Heart left ventricle (tissue), 16 donors: Measurements from ENCODE around the gene GOLGA8O. TPM values are rescaled to one million over a fixed set of nuclear protein-coding genes. Genes with fewer than 3 reads are reported as not detected.
"Not testable (repeated sequence)": the region's sequence is repeated elsewhere in the genome, so short reads cannot be mapped to it uniquely, and the experiment has no call there.

Experiments
- ATAC-seq, 4 donors: fragments of 200-7000 bp; cut with Tn5 transposase; one replicate each; pipeline ENCODE4 v1.9.1; 2020 to 2022; ENCODE audit warnings: moderate library complexity in 4 of 4, mild to moderate bottlenecking in 3 of 4, moderate number of reproducible peaks in 1 of 4
- DNase-seq, 5 donors: peaks; one replicate each; pipeline ENCODE4 v3.0.0-alpha.2; 2020
- H3K27ac ChIP-seq, 12 donors: fragments of 200-600 bp; sonication (generic) in 4 of 12; one replicate each; pipeline versions ENCODE4 v1.5.0 to v1.8.0; 2016 to 2022; ENCODE audit warnings: mild to moderate bottlenecking in 2 of 12
- H3K27me3 ChIP-seq, 9 donors: fragments of 200-600 bp; sonication (generic) in 2 of 9; one replicate each; pipeline versions ENCODE4 v1.5.1 to v1.8.0; 2016 to 2022; ENCODE audit warnings: mild to moderate bottlenecking in 3 of 9
- H3K36me3 ChIP-seq, 9 donors: fragments of 200-600 bp; sonication (generic) in 2 of 9; one replicate each; pipeline versions ENCODE4 v1.5.0 to v1.8.0; 2018 to 2022; ENCODE audit warnings: mild to moderate bottlenecking in 2 of 9
- H3K4me1 ChIP-seq, 12 donors: fragments of 200-600 bp; sonication (generic) in 4 of 12; one replicate each; pipeline versions ENCODE4 v1.5.0 to v1.8.0; 2016 to 2022; ENCODE audit warnings: mild to moderate bottlenecking in 3 of 12
- H3K4me3 ChIP-seq, 12 donors: fragments of 200-600 bp; sonication (generic) in 4 of 12; one replicate each; pipeline versions ENCODE4 v1.5.0 to v1.8.0; 2017 to 2022; ENCODE audit warnings: mild to moderate bottlenecking in 9 of 12, moderate library complexity in 4 of 12
- H3K9me3 ChIP-seq, 12 donors: fragments of 200-600 bp; sonication (generic) in 4 of 12; one replicate each; pipeline versions ENCODE4 v1.5.0 to v1.8.0; 2016 to 2022; ENCODE audit warnings: mild to moderate bottlenecking in 1 of 12
- WGBS, 4 donors: extraction: QIAGEN DNeasy Blood & Tissue Kit in 2 of 4; methylation state at CpG; one replicate each; pipeline versions ENCODE4 v1.1.5 to v1.1.7; 2013 to 2018; 5-methylcytosine and 5-hydroxymethylcytosine counted together
- intact Hi-C, 10 donors: fragments of 100-400 bp; cut with DNase I; formaldehyde crosslinking; loops; one replicate each; pipeline versions ENCODE4 v1.11.1 to v1.14.2; 2022
- polyA plus RNA-seq, 2 donors: library from polyadenylated mRNA; stranded (reverse); fragments of 200-250 nt; gene quantifications; one replicate each; pipeline ENCODE4 v1.2.3, GENCODE V29; 2013
- total RNA-seq, 9 donors: library from RNA; depleted of rRNA in 2 of 9; stranded (reverse); fragments of >200 nt in 2 of 9; fragmentation: NEBNext Ultra II Directional in 3 of 9; extraction: Animal tissue kit (Norgen Biotek cat#: 25700) in 3 of 9; gene quantifications; one replicate each; pipeline versions ENCODE4 v1.1.0 to v1.2.4, GENCODE V29; 2016 to 2023
- TF ChIP-seq, protein P1 (sequence below), 12 donors: fragments of 200-600 bp; sonication (generic) in 4 of 12; IDR thresholded peaks; one replicate each; pipeline versions ENCODE4 v1.5.0 to v1.8.0; 2018 to 2022; ENCODE audit warnings: antibody characterized with exemption in 12 of 12, mild to moderate bottlenecking in 5 of 12
- donor health status: ischemic (EF 13 %, LVEDD 7.1; RV severe dilation, severe dysfunction).
- donor health status: healthy with polysubstance abuse.
- donor health status: DM: no; HTN: yes; CAD: no.
- donor health status: DM: no; HTN: no; CAD: no.
- donor health status: ischemic (EF 25% LVEDD 6.9; RV normal size, moderate dysfunction).
- donor health status: ischemic (EF 25% LVEDD 5.7; RV mildly dilated, moderate dysfunction).
- donor health status: healthy.
- donor health status: DM: yes; HTN: yes; CAD: no.
- donor health status: ischemic (EF 35%, LVEDD 5.7; RV mildly dilated, moderate dysfunction).
- donor health status: nonischemic (EF 11% LVEDD 7.7; RV severe dilation, severe dysfunction).
- donor health status: DM: yes; HTN: yes; CAD: no.
- donor health status: PGD.
- donor health status: ischemic (EF 29% LVEDD 5.4; RV normal size, mild dysfunction).
- donor health status: nonischemic (EF 23%, LVEDD 6.1; RV moderate dilation, normal function).

Gene GOLGA8O
- total and polyA plus RNA-seq, 11 donors, result 0.42 to 3.5 (median 0.95) TPM; not detected in 2

DNA sequence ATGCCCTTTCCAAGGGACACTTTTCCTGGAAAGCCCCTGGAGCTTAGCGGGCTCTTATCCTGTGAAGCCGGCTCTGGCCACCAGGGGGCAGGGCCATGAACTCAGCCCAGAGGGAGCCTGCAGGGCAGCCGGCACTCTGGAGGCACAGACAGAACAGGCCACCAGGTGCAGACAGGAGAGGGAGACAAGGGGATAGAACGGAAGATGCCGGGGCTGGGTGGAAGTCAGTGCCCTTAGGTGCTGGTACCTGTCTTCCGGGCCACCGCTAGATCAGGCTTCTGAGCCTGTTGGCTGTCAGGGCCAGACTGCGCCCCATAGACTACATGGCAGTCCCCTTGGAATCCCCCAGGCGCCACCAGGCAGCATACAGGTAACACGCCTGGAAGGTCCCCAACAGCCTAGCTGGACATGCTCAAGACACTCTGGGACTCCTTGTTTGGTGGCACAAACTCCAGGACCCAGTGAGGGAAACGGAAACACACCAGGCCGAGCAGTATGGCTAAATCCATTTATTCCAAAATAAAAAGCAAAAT lies 14.9 kb downstream of the GOLGA8O start:
- TF ChIP-seq, protein P1, sequence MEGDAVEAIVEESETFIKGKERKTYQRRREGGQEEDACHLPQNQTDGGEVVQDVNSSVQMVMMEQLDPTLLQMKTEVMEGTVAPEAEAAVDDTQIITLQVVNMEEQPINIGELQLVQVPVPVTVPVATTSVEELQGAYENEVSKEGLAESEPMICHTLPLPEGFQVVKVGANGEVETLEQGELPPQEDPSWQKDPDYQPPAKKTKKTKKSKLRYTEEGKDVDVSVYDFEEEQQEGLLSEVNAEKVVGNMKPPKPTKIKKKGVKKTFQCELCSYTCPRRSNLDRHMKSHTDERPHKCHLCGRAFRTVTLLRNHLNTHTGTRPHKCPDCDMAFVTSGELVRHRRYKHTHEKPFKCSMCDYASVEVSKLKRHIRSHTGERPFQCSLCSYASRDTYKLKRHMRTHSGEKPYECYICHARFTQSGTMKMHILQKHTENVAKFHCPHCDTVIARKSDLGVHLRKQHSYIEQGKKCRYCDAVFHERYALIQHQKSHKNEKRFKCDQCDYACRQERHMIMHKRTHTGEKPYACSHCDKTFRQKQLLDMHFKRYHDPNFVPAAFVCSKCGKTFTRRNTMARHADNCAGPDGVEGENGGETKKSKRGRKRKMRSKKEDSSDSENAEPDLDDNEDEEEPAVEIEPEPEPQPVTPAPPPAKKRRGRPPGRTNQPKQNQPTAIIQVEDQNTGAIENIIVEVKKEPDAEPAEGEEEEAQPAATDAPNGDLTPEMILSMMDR (IDR thresholded peaks at IDR 0.05), result peak in 2 of 12 donors; percentile 8 to 18
- H3K4me3 ChIP-seq, H3K27me3 ChIP-seq, H3K36me3 ChIP-seq, ATAC-seq, H3K9me3 ChIP-seq, H3K27ac ChIP-seq, intact Hi-C loops, DNase-seq, H3K4me1 ChIP-seq: not testable (repeated sequence)
- 20 to 26% methylated on average over 4 to 5 of the region's 12 CpGs; no CpG with 5 or more reads in 2 of the 4 donors for WGBS, 4 donors

DNA sequence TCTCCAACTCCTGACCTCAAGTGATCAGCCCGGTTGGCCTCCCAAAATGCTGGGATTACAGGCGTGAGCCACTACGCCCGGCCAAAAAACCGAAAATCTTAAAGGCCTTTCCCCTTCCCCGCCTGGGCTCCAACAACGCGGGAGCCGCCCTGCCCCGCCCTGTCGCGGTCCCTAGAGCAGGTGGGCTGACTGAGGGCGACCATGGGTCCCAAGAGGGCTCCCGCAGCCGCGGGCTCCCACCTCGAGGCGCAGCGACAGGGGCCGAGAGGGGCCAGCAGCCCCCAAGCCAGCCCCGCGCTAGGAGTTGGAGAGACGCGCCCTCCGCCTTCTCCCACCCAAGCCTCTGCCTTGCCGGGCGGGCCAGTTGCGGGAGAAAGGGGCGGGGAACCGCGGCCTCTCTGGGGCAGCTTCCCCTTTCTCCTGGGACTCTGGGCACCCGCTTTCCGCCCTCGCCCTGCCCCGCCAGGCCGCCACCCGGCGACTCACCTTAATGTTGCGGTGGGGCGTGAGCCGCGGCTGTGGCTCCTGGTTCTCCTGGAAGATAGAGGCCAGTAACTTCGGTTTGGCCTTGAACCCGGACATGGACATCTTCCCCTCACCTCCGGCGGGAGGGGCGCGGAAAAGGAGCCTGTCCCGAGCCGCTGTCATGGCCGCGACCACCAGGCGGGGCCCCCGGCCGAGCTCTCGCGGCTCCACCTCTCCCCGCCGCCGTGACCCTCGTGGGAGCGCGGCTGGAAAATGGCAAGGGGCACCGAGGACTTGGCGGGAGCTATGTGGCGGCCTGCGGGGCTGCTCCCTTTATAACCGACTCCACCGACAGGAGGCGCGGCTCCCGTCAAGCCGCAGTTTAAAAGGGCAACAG lies 21.1 kb downstream of the GOLGA8O start:
- intact Hi-C loops, H3K27ac ChIP-seq: not testable (repeated sequence)

DNA sequence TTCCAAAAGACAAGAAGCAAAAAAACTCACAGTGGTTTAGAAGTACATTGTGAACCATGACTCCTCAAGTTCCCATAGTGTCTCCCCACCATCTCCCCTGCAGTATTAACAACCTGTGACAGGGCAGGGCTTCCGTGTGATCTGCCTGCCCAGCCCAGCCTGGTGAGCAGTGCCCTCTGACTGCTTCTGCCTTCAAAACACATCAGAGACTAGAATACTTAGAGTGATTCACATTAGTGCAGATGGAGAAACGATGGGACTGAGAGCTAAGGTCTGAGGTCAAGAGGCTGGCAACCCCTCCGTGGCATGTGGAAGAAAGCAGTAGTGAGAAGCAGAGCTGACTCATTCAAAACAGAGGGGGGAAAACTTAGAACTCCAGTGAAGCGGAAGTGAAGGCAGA lies 27.8 kb downstream of the GOLGA8O start:
- ATAC-seq, H3K36me3 ChIP-seq, H3K27ac ChIP-seq, H3K4me1 ChIP-seq, H3K9me3 ChIP-seq, H3K4me3 ChIP-seq, H3K27me3 ChIP-seq, DNase-seq, intact Hi-C loops: not testable (repeated sequence)
- WGBS, 4 donors, result 35 to 71% (median 52%) methylated on average over 1 of the region's 4 CpGs

More for the DNA sequence above, 21.1 kb downstream of the GOLGA8O start:
- H3K4me1 ChIP-seq, H3K27me3 ChIP-seq, H3K4me3 ChIP-seq, H3K36me3 ChIP-seq, DNase-seq, H3K9me3 ChIP-seq: not testable (repeated sequence)
- ATAC-seq, result peak; percentile 32 to 82 (median 72)
- no CpG with 5 or more reads among the region's 73 CpGs for WGBS, 4 donors

DNA sequence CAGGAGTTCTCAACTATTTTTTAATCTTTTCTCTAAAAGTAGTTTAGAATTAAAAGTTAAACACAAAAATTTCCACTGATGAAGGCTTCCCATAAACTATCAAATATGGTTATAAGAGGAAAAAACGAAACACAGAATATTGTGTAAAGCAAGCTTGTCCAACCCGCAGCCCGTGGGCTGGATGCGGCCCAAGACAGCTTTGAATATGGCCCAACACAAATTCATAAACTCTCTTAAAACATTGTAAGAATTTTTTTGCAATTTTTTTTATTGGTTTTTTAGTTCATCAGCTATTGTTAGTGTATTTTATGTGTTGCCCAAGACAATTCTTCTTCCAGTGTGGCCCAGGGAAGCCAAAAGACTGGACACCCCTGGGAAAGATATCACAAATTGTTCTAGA lies 28.9 kb downstream of the GOLGA8O start:
- ATAC-seq, intact Hi-C loops, H3K27me3 ChIP-seq, H3K27ac ChIP-seq, H3K4me3 ChIP-seq, H3K9me3 ChIP-seq, H3K36me3 ChIP-seq, H3K4me1 ChIP-seq: not testable (repeated sequence)
- peak in 1 of 5 donors; percentile 62 for DNase-seq
- 86 to 94% (median 89%) methylated on average over 4 of the region's 4 CpGs for WGBS, 4 donors

DNA sequence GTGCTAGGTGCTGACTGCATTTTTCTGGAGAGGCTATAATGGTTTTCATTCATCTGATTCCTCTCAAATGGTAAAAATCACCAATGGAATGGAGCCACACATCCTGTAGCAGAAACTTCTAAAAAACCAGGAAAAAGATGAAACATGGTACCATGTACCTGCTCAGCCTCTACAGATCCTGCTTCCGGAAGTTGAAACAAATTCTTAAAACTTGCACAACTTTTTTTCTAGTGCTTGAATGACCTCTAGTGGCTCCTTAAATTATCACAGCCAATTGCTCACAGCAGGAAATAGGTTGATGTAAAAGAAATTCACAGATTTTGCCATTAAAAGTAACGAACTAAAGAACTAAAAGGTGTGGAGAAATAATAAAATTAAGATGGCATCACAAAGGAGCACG lies 47.5 kb downstream of the GOLGA8O start:
- H3K4me1 ChIP-seq, H3K36me3 ChIP-seq, DNase-seq, intact Hi-C loops, H3K27ac ChIP-seq, H3K27me3 ChIP-seq, ATAC-seq, H3K9me3 ChIP-seq, H3K4me3 ChIP-seq: not testable (repeated sequence)
- TF ChIP-seq, protein P1 (IDR thresholded peaks at IDR 0.05), result peak in 6 of 12 donors; percentile 17 to 42 (median 40)
- WGBS, 4 donors, result 0 to 6% (median 1%) methylated on average over 2 of the region's 3 CpGs

DNA sequence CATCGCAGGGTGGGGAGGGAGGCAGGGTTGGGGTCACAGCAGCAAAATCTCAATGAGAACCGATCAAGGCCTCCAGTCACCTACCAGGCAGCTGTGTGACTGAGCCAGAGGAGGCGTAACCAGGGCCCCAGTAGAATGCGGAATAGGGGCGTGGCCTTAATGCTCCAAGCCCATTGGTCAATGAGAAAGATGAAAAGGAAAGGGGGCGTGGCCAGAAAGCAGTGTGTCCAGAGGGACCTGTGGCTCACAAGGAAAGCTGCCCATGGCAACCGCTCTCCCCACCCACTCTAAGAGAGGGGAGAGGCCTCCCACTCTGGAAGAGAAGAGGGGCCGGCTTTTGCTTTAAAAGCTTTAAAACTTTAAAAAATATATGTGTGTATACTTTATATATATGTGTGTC lies 52.2 kb downstream of the GOLGA8O start, which contains the start of gene GOLGA8K:
Gene GOLGA8K, minus strand, starts transcription at position 101 of the 400 bp plus-strand sequence. Its CDS starts 98 bp downstream, at position 3.
- ATAC-seq, H3K27ac ChIP-seq, H3K36me3 ChIP-seq, H3K9me3 ChIP-seq, H3K4me1 ChIP-seq, DNase-seq, H3K27me3 ChIP-seq, H3K4me3 ChIP-seq, intact Hi-C loops: not testable (repeated sequence)
- WGBS, 4 donors, result 80% methylated on average over 1 of the region's 8 CpGs; no CpG with 5 or more reads in 3 of the 4 donors

DNA sequence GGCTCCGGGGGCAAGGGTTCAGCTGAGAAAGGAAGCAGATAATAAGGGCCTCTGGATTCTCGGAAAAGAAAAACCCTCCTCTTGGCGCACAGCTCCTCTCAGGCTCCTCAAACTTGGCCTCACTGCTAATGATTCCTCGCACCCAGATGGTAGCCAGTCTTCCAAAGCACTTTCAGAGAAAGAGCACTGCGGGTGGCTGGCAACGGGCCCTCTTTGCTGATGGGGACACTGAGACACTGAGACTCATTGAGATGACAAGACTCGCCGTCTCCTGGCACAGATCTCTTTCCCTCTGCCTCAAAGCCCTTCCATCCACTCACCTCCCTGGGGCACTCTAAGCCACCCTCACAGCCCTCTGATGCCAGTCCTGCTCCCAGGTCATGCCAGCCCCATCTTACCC lies 58.9 kb downstream of the GOLGA8O start:
- H3K4me3 ChIP-seq, H3K27me3 ChIP-seq, H3K27ac ChIP-seq, DNase-seq, ATAC-seq, H3K4me1 ChIP-seq, intact Hi-C loops, H3K9me3 ChIP-seq, H3K36me3 ChIP-seq: not testable (repeated sequence)
- 84 to 86% methylated on average over 3 of the region's 8 CpGs; no CpG with 5 or more reads in 2 of the 4 donors for WGBS, 4 donors
